Hair follicle dermal papilla cell (primary cell): ENCODE data around the gene MMP14. TPM values are rescaled to one million over a fixed set of nuclear protein-coding genes. Genes with fewer than 3 reads are reported as not detected.

Experiments
- small RNA-seq: library from RNA; depleted of rRNA; stranded (forward); fragments of <200 nt; gene quantifications from one replicate; pipeline ENCODE3, GENCODE V24; 2012
- total RNA-seq: library from RNA; depleted of rRNA; stranded (reverse); fragments of >200 nt; gene quantifications from 2 replicates; pipeline ENCODE4 v1.2.3, GENCODE V29; 2012

The MMP14 gene
- 612 and 680 TPM in 2 replicates for total RNA-seq

GRCh38 chr14:22836301-22837113 lies at the start of gene MMP14:
Gene MMP14 (plus strand): TSS chr14:22836585. CDS start chr14:22836818, 233 bp downstream.

DNA sequence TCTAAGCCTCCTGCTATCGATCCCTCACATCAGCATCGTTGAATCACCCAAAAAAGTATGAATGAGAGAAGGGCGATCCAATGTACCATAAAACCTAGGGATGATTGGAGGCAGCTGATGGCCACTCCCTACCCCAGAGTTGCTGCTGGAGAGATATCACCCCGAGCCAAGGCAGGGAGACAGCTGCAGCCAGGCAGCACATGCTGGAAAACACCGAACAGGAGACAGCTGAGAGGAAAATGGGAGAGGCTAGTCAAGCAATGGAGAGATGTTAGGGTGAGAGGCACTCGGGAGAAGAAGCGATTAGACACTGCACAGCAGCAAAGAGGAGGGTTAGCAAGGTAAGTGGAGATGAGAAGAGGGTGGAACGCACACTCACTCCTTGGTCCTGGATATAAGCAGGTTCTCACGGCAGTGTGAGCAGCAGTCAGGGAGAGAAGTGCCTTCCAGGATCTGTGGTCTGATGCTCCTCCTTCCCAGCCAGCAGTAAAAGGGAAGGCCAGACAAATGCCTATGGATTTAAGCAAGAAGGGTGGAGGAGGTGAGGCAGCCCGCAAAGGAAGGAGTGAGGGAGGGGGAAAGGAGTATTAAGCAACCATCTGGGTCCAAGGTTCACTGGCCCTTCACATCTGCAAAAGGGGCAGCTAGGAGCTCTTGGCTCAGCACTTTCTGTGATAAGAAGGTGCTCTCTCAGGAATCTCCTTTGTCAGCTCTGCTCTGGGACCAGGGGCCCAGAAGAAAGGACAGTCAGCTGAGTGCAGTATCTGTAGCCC lies 21.3 kb upstream of the MMP14 start, which contains the start of gene SLC7A7:
Gene SLC7A7, minus strand, starts transcription at position 495 of the 773 bp plus-strand sequence. CDS start 2,037 bp downstream, outside the sequence.

GRCh38 chr14:22829661-22830442 lies 6.5 kb upstream of the MMP14 start, which contains the start of gene MRPL52:
Gene MRPL52 (plus strand): TSS chr14:22829887. CDS start chr14:22829913, 26 bp downstream.

DNA sequence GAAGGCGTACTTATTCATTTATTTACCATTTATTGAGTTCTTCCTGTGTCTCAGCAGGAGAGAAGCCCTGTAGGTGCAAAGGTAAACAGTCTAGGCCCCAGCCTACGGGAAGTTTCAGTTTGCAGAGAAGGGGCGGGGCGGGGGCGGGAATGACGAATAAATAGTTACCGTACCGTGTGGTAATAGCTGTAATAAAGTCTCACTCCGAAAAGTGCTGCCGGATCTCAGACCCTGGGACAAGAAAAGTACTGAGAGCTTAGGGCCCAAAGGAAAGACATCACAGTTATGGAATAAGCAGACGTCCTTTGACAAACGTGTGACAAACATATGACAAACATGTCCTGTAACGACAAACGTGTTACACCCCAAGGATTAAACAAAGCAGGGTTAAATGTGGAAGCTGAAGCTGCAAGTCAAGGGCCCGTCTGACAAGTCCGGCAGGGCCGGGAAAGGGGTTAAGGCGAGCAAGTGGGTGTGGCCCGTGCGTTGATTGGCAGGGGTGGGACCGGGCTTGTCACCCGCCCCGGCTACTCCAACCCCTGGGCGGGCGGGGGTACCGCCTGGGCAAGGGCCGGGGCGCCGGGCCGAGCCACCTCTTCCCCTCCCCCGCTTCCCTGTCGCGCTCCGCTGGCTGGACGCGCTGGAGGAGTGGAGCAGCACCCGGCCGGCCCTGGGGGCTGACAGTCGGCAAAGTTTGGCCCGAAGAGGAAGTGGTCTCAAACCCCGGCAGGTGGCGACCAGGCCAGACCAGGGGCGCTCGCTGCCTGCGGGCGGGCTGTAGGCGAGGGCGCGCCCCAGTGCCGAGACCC lies 35.0 kb downstream of the MMP14 start, which contains the start of gene LRP10:
Gene LRP10, plus strand, starts transcription at position 517 of the 809 bp plus-strand sequence. CDS start 564 bp downstream, outside the sequence.

GRCh38 chr14:22883173-22883976 lies 47.0 kb downstream of the MMP14 start, which contains the start of gene REM2:
Gene REM2 (plus strand): TSS chr14:22883222. CDS start chr14:22883288, 66 bp downstream.

Small RNA genes within 50 kb of the gene (small RNA-seq; reads per million reads assigned to genes)
- not detected for gene RF00019

Other genes with a start within 250 kb of the MMP14 start
- gene DAD1, start 247.4 kb upstream of the MMP14 start, total RNA-seq, result 172 and 225 TPM in 2 replicates
- gene ABHD4, start 238.3 kb upstream of the MMP14 start, total RNA-seq, result 23.0 and 25.4 TPM in 2 replicates
- gene OR6J1, start 192.2 kb upstream of the MMP14 start, total RNA-seq, result not detected in 2 replicates
- 52.1 and 56.8 TPM in 2 replicates for gene OXA1L, start 69.9 kb upstream of the MMP14 start, total RNA-seq
- 6.7 and 10.2 TPM in 2 replicates for gene SLC7A7, start 21.1 kb upstream of the MMP14 start, total RNA-seq
- gene MRPL52, start 6.7 kb upstream of the MMP14 start, total RNA-seq, result 19.7 and 22.7 TPM in 2 replicates
- 152 and 182 TPM in 2 replicates for gene LRP10, start 35.2 kb downstream of the MMP14 start, total RNA-seq
- 0.12 TPM in 1 of 2 replicates, not detected in the other for gene REM2, start 46.6 kb downstream of the MMP14 start, total RNA-seq
- 73.2 and 156 TPM in 2 replicates for gene RBM23, start 82.6 kb downstream of the MMP14 start, total RNA-seq
- gene PRMT5, start 92.8 kb downstream of the MMP14 start, total RNA-seq, result 39.7 and 50.0 TPM in 2 replicates
- 36.3 and 37.3 TPM in 2 replicates for gene HAUS4, start 120.5 kb downstream of the MMP14 start, total RNA-seq
- gene AJUBA, start 146.0 kb downstream of the MMP14 start, total RNA-seq, result 93.6 and 109 TPM in 2 replicates
- 13.1 and 15.7 TPM in 2 replicates for gene C14orf93, start 173.6 kb downstream of the MMP14 start, total RNA-seq
- gene PSMB5, start 198.3 kb downstream of the MMP14 start, total RNA-seq, result 114 and 115 TPM in 2 replicates
- gene PSMB11, start 205.6 kb downstream of the MMP14 start, total RNA-seq, result not detected in 2 replicates
- 2.7 and 3.6 TPM in 2 replicates for gene CDH24, start 220.9 kb downstream of the MMP14 start, total RNA-seq